HG03175 (cell line): ENCODE results near the gene ATP8B4.
A peak's percentile ranks its signal among the peaks of the same experiment; 100 is the strongest.

Source experiments
- ATAC-seq: cut with Tn5 transposase; IDR thresholded peaks from one replicate; pipeline ENCODE4 v1.9.1; 2021; ENCODE audit warnings: mild to moderate bottlenecking, moderate library complexity; ENCODE audit not compliant: unreplicated experiment

ATP8B4 gene

GRCh38 chr15:49827311-49827710 is 291.7 kb downstream of the ATP8B4 start:
- no peak for ATAC-seq

GRCh38 chr15:49826640-49827234 is 292.3 kb downstream of the ATP8B4 start:
- no peak for ATAC-seq

GRCh38 chr15:49824775-49825099 is 294.3 kb downstream of the ATP8B4 start:
- ATAC-seq = no peak

- no peak for ATAC-seq
Measured at GRCh38 chr15:49823987-49824774, 294.9 kb downstream of the ATP8B4 start.

GRCh38 chr15:49817100-49817499 is 301.9 kb downstream of the ATP8B4 start:
- no peak for ATAC-seq

- peak; percentile 82 for ATAC-seq
Measured at GRCh38 chr15:49815950-49816349, 303.1 kb downstream of the ATP8B4 start.

GRCh38 chr15:49815526-49815925 is 303.5 kb downstream of the ATP8B4 start:
- ATAC-seq = no peak

- no peak for ATAC-seq
Measured at GRCh38 chr15:49814709-49815108, 304.3 kb downstream of the ATP8B4 start.

GRCh38 chr15:49813625-49814024 is 305.4 kb downstream of the ATP8B4 start:
- no peak for ATAC-seq

- no peak for ATAC-seq
Measured at GRCh38 chr15:49810720-49811119, 308.3 kb downstream of the ATP8B4 start.

GRCh38 chr15:49809894-49810609 is 309.0 kb downstream of the ATP8B4 start:
- ATAC-seq = no peak

- no peak for ATAC-seq
Measured at GRCh38 chr15:49808341-49808740, 310.7 kb downstream of the ATP8B4 start.
